ENCODE results near the gene PLOD1.

DNA sequence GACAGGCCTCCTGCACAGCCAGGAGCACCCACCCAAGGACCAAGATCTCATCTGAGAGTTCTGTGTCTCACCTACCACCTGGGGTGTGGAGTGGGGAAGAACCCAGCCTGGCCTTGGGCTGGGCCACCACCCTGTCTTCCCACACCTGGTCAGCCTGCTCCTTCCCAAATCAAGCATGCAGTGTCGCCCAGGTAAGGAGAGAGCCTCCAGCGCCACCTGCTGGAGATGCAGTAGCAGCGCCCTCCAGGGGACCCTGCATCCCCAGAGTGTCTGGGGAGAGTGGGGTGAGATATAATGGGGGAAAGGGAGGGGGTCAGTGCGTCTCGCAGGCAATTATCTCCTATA lies 40.6 kb upstream of the PLOD1 start:
- TF ChIP-seq POLR2A (IDR thresholded peaks at IDR 0.05; ENCODE audit: extremely low read depth, insufficient read length), result no peak
- peak; percentile 98 for TF ChIP-seq CTCF (IDR thresholded peaks at IDR 0.05; ENCODE audit: low read depth, low read length)
- peak; percentile 49 for TF ChIP-seq MAX (IDR thresholded peaks at IDR 0.05; ENCODE audit: low read depth, low read length)
- TF ChIP-seq MYC (IDR thresholded peaks at IDR 0.05; ENCODE audit: low read depth, low read length), result no peak
